ENCODE data around the gene MARCO. TPM values are rescaled to one million over a fixed set of nuclear protein-coding genes. Genes with fewer than 3 reads are reported as not detected.

The MARCO gene
- total and polyA plus RNA-seq, 10 donors: 3.0 to 155 (median 24.3) TPM

DNA sequence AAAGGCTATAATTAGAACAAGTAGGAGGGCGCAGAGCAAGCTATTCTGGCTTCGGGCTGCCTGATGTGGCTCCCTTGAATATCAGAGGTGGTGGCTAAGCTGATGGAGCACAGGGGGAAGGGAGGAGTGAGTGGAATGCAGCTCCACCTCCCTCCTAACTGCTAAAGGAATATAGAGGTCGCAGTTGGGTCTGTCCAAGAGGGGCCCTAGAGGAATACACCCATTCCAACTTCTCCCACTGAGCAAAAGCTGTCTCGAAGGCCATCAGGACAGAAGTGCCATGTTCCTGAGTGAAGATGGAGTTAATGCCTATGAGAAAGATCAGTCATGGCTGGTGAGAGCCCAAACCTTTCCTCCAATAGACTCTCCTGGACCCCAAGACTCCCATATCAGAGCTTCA lies 32.8 kb upstream of the MARCO start:
- TF ChIP-seq POLR2A (IDR thresholded peaks at IDR 0.05): no peak
- TF ChIP-seq, protein P1, sequence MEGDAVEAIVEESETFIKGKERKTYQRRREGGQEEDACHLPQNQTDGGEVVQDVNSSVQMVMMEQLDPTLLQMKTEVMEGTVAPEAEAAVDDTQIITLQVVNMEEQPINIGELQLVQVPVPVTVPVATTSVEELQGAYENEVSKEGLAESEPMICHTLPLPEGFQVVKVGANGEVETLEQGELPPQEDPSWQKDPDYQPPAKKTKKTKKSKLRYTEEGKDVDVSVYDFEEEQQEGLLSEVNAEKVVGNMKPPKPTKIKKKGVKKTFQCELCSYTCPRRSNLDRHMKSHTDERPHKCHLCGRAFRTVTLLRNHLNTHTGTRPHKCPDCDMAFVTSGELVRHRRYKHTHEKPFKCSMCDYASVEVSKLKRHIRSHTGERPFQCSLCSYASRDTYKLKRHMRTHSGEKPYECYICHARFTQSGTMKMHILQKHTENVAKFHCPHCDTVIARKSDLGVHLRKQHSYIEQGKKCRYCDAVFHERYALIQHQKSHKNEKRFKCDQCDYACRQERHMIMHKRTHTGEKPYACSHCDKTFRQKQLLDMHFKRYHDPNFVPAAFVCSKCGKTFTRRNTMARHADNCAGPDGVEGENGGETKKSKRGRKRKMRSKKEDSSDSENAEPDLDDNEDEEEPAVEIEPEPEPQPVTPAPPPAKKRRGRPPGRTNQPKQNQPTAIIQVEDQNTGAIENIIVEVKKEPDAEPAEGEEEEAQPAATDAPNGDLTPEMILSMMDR (IDR thresholded peaks at IDR 0.05 in 8 of 11, conservative IDR thresholded peaks at IDR 0.05 in 3 of 11): no peak
- no peak for TF ChIP-seq POLR2AphosphoS5 (IDR thresholded peaks at IDR 0.05)
- H3K27ac ChIP-seq: no peak overlapping the region
- 78 to 86% (median 79%) methylated on average over 4 of the region's 4 CpGs for WGBS, 5 donors

DNA sequence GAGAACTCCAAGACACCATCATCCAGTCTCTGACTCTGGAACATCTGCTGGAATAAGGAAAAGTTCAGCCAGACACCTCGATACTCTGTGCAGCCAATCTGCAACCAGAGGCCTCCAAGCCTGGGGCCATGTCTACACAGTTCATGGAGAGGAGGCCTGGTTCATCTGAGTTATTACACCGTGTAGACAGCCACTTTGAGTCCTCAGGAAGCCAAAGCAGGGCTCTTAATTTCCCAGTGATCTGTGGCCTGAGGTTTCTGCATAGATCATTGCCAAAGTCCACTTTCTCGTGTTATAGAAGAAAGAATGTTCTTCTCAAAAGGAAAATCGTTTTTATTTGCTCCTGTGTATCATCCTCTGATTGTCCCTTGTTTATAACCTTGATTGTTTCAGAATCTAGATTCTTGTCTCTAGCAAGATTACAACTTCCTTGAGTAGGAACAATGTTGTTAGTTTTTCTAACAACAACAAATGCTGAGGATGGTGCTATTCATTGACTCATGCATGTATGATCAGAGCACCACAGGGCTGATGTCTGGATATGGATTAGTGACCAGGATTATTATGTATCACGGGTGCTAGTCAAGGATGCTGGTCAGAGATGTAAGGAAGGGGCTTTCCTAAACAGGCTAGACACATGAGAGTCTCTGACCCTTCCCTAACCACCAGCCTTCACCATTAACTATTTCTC lies 30.7 kb upstream of the MARCO start:
- no peak overlapping the region for H3K27ac ChIP-seq
- peaks cover 0 to 12% (median 0%) of the 10 kb centered on the region in 8 donors for H3K9me3 ChIP-seq
- H3K4me3 ChIP-seq: no peak overlapping the region
- peaks cover 0 to 6% (median 0%) of the 10 kb centered on the region in 7 donors for H3K27me3 ChIP-seq (replicated peaks in 1 of 7)
- 58 to 70% (median 64%) methylated on average over 5 of the region's 5 CpGs for WGBS, 5 donors
- no peaks in the 10 kb centered on the region for H3K36me3 ChIP-seq
- intact Hi-C loops (cut with DNase I; ENCODE audit: low total_unique reads): no loop called here
- TF ChIP-seq POLR2AphosphoS5 (IDR thresholded peaks at IDR 0.05) (no peak), POLR2A (IDR thresholded peaks at IDR 0.05) (no peak)
- TF ChIP-seq, protein P1 (IDR thresholded peaks at IDR 0.05 in 8 of 11, conservative IDR thresholded peaks at IDR 0.05 in 3 of 11): no peak
- H3K4me1 ChIP-seq: no peaks in the 10 kb centered on the region
- DNase-seq: no peak

More for the DNA sequence above, 32.8 kb upstream of the MARCO start:
- intact Hi-C loops (cut with DNase I; ENCODE audit: low total_unique reads): no loop called here
- Histone ChIP-seq H3K27me3 (replicated peaks in 1 of 7) (no peaks in the 10 kb centered on the region), H3K36me3 (no peaks in the 10 kb centered on the region), H3K4me3 (no peak overlapping the region), H3K9me3 (peaks cover 0 to 12% (median 0%) of the 10 kb centered on the region in 8 donors), H3K4me1 (peaks cover 0 to 2% (median 0%) of the 10 kb centered on the region in 6 donors)
- DNase-seq: no peak

DNA sequence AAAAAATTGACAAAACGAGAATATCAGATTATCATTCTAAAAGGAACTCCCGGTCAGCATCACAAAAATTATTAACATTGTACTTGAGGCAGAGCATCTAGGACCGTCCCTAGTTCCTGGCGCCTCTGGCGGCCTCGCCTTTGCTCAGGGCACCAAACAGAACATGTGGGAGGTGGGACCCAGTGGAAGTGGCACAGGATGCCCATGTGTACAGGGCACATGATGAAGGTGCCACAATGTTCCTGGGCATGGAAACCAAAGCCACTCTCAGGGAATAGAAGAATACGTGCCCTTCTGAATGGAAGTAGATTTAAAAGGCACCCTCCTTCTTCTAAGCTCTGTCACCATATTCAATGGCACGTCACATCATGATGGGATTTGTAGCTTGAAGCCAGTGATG lies 30.1 kb upstream of the MARCO start:
- Histone ChIP-seq H3K36me3 (no peaks in the 10 kb centered on the region), H3K4me3 (no peak overlapping the region), H3K4me1 (no peaks in the 10 kb centered on the region), H3K27me3 (replicated peaks in 1 of 7) (peaks cover 0 to 6% (median 0%) of the 10 kb centered on the region in 7 donors), H3K27ac (no peak overlapping the region), H3K9me3 (peaks cover 0 to 8% (median 0%) of the 10 kb centered on the region in 8 donors)
- intact Hi-C loops (cut with DNase I; ENCODE audit: low total_unique reads): no loop called here
- 77 to 94% (median 83%) methylated on average over 8 of the region's 8 CpGs for WGBS, 5 donors
- no peak for DNase-seq
- no peak for TF ChIP-seq POLR2AphosphoS5 (IDR thresholded peaks at IDR 0.05)
- TF ChIP-seq, protein P1 (IDR thresholded peaks at IDR 0.05 in 8 of 11, conservative IDR thresholded peaks at IDR 0.05 in 3 of 11): no peak
- no peak for TF ChIP-seq POLR2A (IDR thresholded peaks at IDR 0.05)

DNA sequence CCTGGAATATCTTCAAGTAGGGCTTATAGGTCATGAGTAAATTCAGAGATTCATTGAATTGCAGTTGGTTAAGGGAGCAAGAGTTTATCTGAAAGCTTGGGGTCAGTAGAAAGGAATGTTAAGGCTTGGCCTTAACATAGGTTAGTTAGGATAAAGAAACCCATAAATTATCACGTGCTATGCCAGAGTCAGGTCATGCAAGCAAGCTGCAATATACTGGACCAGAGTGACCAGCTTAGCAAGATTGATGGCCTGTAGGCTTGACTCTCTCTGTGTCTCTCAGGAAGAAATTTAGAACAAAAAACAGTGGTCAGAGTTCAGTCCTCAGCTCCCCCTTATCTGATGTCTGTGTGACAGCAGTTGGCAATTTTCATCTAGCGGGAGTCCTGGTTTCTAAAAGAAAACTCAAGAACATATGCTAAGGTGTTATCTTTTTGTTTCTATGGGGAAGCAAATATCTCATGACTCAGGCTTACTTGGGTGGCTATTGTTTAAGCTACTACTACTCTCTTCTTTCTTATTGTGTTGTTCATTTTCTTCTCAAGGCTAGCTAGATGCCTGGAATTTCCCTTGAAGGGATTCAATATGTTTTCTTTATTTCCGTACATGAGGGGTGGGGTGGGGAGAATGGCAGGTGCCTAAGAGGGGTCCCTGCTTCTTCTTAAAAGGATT lies 28.7 kb upstream of the MARCO start:
- TF ChIP-seq, protein P1 (IDR thresholded peaks at IDR 0.05 in 8 of 11, conservative IDR thresholded peaks at IDR 0.05 in 3 of 11): no peak
- TF ChIP-seq POLR2A (IDR thresholded peaks at IDR 0.05) (no peak), POLR2AphosphoS5 (IDR thresholded peaks at IDR 0.05) (no peak)
- no peaks in the 10 kb centered on the region for H3K36me3 ChIP-seq
- WGBS, 5 donors: 51 to 72% (median 69%) methylated on average over 3 of the region's 3 CpGs
- peaks cover 0 to 8% (median 0%) of the 10 kb centered on the region in 8 donors for H3K9me3 ChIP-seq
- H3K27ac ChIP-seq: no peak overlapping the region
- peaks cover 0 to 6% (median 0%) of the 10 kb centered on the region in 7 donors for H3K27me3 ChIP-seq (replicated peaks in 1 of 7)
- no peaks in the 10 kb centered on the region for H3K4me1 ChIP-seq
- no peak overlapping the region for H3K4me3 ChIP-seq
- DNase-seq: no peak
- intact Hi-C loops (cut with DNase I; ENCODE audit: low total_unique reads): no loop called here

All from spleen (tissue), 11 donors.